Activated CD8-positive, alpha-beta memory T cell treated with anti-CD3 and anti-CD28 coated beads for 24 hours (primary cell): ENCODE measurements around the gene ZNF32.
A peak's percentile ranks its signal among the peaks of the same experiment; 100 is the strongest.

Source experiments
- DNase-seq: peaks from one replicate; pipeline ENCODE4 v3.0.0-alpha.2; 2020

ZNF32 gene

GRCh38 chr10:43648398-43649184, at the start of gene ZNF32:
ZNF32 (minus strand) TSS chr10:43648881; CDS start chr10:43646133, 2,748 bp downstream.
- DNase-seq: peak; percentile 91

GRCh38 chr10:43698156-43698555, 49.5 kb upstream of the ZNF32 start:
- no peak for DNase-seq

- no peak for DNase-seq
Measured at GRCh38 chr10:43696909-43697483, 48.3 kb upstream of the ZNF32 start.

- no peak for DNase-seq
Measured at GRCh38 chr10:43695730-43696129, 47.0 kb upstream of the ZNF32 start.

- DNase-seq: no peak
Measured at GRCh38 chr10:43695321-43695720, 46.6 kb upstream of the ZNF32 start.

- DNase-seq: no peak
Measured at GRCh38 chr10:43694526-43694925, 45.8 kb upstream of the ZNF32 start.

GRCh38 chr10:43693602-43694001, 44.9 kb upstream of the ZNF32 start:
- no peak for DNase-seq

- DNase-seq: no peak
Measured at GRCh38 chr10:43692051-43692825, 43.6 kb upstream of the ZNF32 start.

- DNase-seq: no peak
Measured at GRCh38 chr10:43691485-43691884, 42.8 kb upstream of the ZNF32 start.

GRCh38 chr10:43689955-43690771, 41.5 kb upstream of the ZNF32 start:
- peak; percentile 95 for DNase-seq

- DNase-seq: no peak
Measured at GRCh38 chr10:43689618-43689954, 40.9 kb upstream of the ZNF32 start.

- no peak for DNase-seq
Measured at GRCh38 chr10:43689007-43689491, 40.4 kb upstream of the ZNF32 start.

- DNase-seq: no peak
Measured at GRCh38 chr10:43688348-43688892, 39.7 kb upstream of the ZNF32 start.

- no peak for DNase-seq
Measured at GRCh38 chr10:43687373-43687772, 38.7 kb upstream of the ZNF32 start.

- DNase-seq: no peak
Measured at GRCh38 chr10:43686414-43686813, 37.7 kb upstream of the ZNF32 start.

- no peak for DNase-seq
Measured at GRCh38 chr10:43685744-43686143, 37.1 kb upstream of the ZNF32 start.

- no peak for DNase-seq
Measured at GRCh38 chr10:43684292-43684559, 35.5 kb upstream of the ZNF32 start.

GRCh38 chr10:43683451-43684291, 35.0 kb upstream of the ZNF32 start:
- no peak for DNase-seq

- DNase-seq: no peak
Measured at GRCh38 chr10:43682956-43683355, 34.3 kb upstream of the ZNF32 start.

GRCh38 chr10:43681721-43682120, 33.0 kb upstream of the ZNF32 start:
- DNase-seq: no peak

- DNase-seq: no peak
Measured at GRCh38 chr10:43681220-43681619, 32.5 kb upstream of the ZNF32 start.

GRCh38 chr10:43680035-43680434, 31.4 kb upstream of the ZNF32 start:
- peak; percentile 7 for DNase-seq
